H9 (cell line): ENCODE results near the gene PCSK2. TPM values are rescaled to one million over a fixed set of nuclear protein-coding genes. Genes with fewer than 3 reads are reported as not detected.

Experiments
- DNase-seq: peaks from one replicate; pipeline ENCODE4 v3.0.0-alpha.2; 2017
- H2AFZ ChIP-seq: one replicate; pipeline ENCODE4 v1.6.1; 2013; ENCODE audit warnings: mild to moderate bottlenecking, low read length, control low read depth, moderate library complexity
- H2AK5ac ChIP-seq: 2 replicates; pipeline ENCODE4 v1.6.1; 2013; ENCODE audit warnings: low read length, control low read depth, mixed read lengths; ENCODE audit not compliant: insufficient read length
- H2BK120ac ChIP-seq: one replicate; pipeline ENCODE4 v1.6.1; 2013; ENCODE audit warnings: low read depth, mild to moderate bottlenecking, low read length, control low read depth, inconsistent platforms; ENCODE audit not compliant: poor library complexity, severe bottlenecking
- H2BK12ac ChIP-seq: 2 replicates; pipeline ENCODE4 v1.6.1; 2013; ENCODE audit warnings: low read length, control low read depth, mixed read lengths, low read depth; ENCODE audit not compliant: insufficient read length
- H2BK15ac ChIP-seq: 2 replicates; pipeline ENCODE4 v1.6.1; 2013; ENCODE audit warnings: low read depth, low read length, control low read depth
- H2BK20ac ChIP-seq: one replicate; pipeline ENCODE4 v1.6.1; 2013; ENCODE audit warnings: low read depth, mild to moderate bottlenecking, low read length, control low read depth, inconsistent platforms; ENCODE audit not compliant: poor library complexity, severe bottlenecking
- H2BK5ac ChIP-seq: 2 replicates; pipeline ENCODE4 v1.6.1; 2013; ENCODE audit warnings: low read length, control low read depth, mixed read lengths; ENCODE audit not compliant: insufficient read length
- H3K14ac ChIP-seq: 2 replicates; pipeline ENCODE4 v1.6.1; 2013; ENCODE audit warnings: low read length, control low read depth; ENCODE audit not compliant: insufficient read depth
- H3K18ac ChIP-seq: 2 replicates; pipeline ENCODE4 v1.6.1; 2013; ENCODE audit warnings: low read depth, mild to moderate bottlenecking, mixed read lengths, low read length, control low read depth; ENCODE audit not compliant: insufficient read length
- H3K23ac ChIP-seq: 2 replicates; pipeline ENCODE4 v1.6.1; 2013; ENCODE audit warnings: low read length, control low read depth, mixed read lengths, low read depth; ENCODE audit not compliant: insufficient read length
- H3K23me2 ChIP-seq: 2 replicates; pipeline ENCODE4 v1.6.1; 2013; ENCODE audit warnings: low read depth, mild to moderate bottlenecking, mixed read lengths, low read length, control low read depth; ENCODE audit not compliant: insufficient read length, poor library complexity, severe bottlenecking
- H3K27ac ChIP-seq: 2 replicates; pipeline ENCODE4 v1.5.1; 2013; ENCODE audit warnings: low read length, control low read depth, mixed read lengths, low read depth; ENCODE audit not compliant: insufficient read length
- H3K27me3 ChIP-seq: 2 replicates; pipeline ENCODE4 v1.6.1; 2013; ENCODE audit warnings: low read length, control low read depth, inconsistent platforms; ENCODE audit not compliant: insufficient read depth
- H3K4ac ChIP-seq: 2 replicates; pipeline ENCODE4 v1.6.1; 2013; ENCODE audit warnings: low read depth, mild to moderate bottlenecking, control low read depth, inconsistent platforms, low read length, moderate library complexity
- H3K4me1 ChIP-seq: 2 replicates; pipeline ENCODE4 v1.6.1; 2013; ENCODE audit warnings: low read length, control low read depth, inconsistent platforms; ENCODE audit not compliant: insufficient read depth
- H3K4me2 ChIP-seq: 2 replicates; pipeline ENCODE4 v1.6.1; 2013; ENCODE audit warnings: low read length, control low read depth, mixed read lengths; ENCODE audit not compliant: insufficient read length, insufficient read depth
- H3K56ac ChIP-seq: 2 replicates; pipeline ENCODE4 v1.6.1; 2013; ENCODE audit warnings: low read depth, mild to moderate bottlenecking, mixed read lengths, low read length, control low read depth; ENCODE audit not compliant: insufficient read length
- H3K79me1 ChIP-seq: 2 replicates; pipeline ENCODE4 v1.6.1; 2013; ENCODE audit warnings: low read depth, mild to moderate bottlenecking, moderate library complexity, low read length, control low read depth, inconsistent platforms; ENCODE audit not compliant: insufficient read depth, poor library complexity, severe bottlenecking
- H3K79me2 ChIP-seq: 2 replicates; pipeline ENCODE4 v1.6.1; 2013; ENCODE audit warnings: low read length, control low read depth, inconsistent platforms; ENCODE audit not compliant: insufficient read depth
- H3K9ac ChIP-seq: 2 replicates; pipeline ENCODE4 v1.6.1; 2013; ENCODE audit warnings: low read length, control low read depth, mixed read lengths; ENCODE audit not compliant: insufficient read length; ENCODE audit errors: extremely low read depth
- H3K9me3 ChIP-seq: one replicate; pipeline ENCODE4 v1.6.1; 2013; ENCODE audit warnings: low read depth, low read length, inconsistent platforms; ENCODE audit not compliant: control insufficient read depth
- H3T11ph ChIP-seq: one replicate; pipeline ENCODE4 v1.6.1; 2013; ENCODE audit warnings: mild to moderate bottlenecking, low read length, control low read depth, inconsistent platforms
- H4K20me1 ChIP-seq: one replicate; pipeline ENCODE4 v1.6.1; 2013; ENCODE audit not compliant: control insufficient read depth, insufficient read length, insufficient read depth
- H4K5ac ChIP-seq: 2 replicates; pipeline ENCODE4 v1.6.1; 2013; ENCODE audit warnings: low read depth, mild to moderate bottlenecking, mixed read lengths, low read length, control low read depth; ENCODE audit not compliant: insufficient read length
- H4K8ac ChIP-seq: replicated peaks from 2 replicates; pipeline ENCODE4 v1.6.1; 2013; ENCODE audit warnings: low read length, control low read depth, mixed read lengths, low read depth; ENCODE audit not compliant: insufficient read length
- H4K91ac ChIP-seq: 2 replicates; pipeline ENCODE4 v1.6.1; 2013; ENCODE audit warnings: low read depth, mild to moderate bottlenecking, moderate library complexity, mixed read lengths, low read length, control low read depth; ENCODE audit not compliant: insufficient read length
- H3K27ac Mint-ChIP-seq, 3 experiments: 2 replicates in 2 of 3; 3 replicates in 1 of 3; pipeline ENCODE4 v1.8.0; 2020 to 2021; ENCODE audit warnings: mixed read lengths in 3 of 3, mild to moderate bottlenecking in 1 of 3, moderate library complexity in 1 of 3
- H3K27me3 Mint-ChIP-seq: 2 replicates; pipeline ENCODE4 v1.8.0; 2021; ENCODE audit warnings: low read depth, mild to moderate bottlenecking, moderate library complexity, mixed read lengths
- H3K36me3 Mint-ChIP-seq, 3 experiments: 2 replicates in 2 of 3; 3 replicates in 1 of 3; pipeline ENCODE4 v1.8.0; 2020 to 2021; ENCODE audit warnings: low read depth in 3 of 3, mixed read lengths in 3 of 3; ENCODE audit not compliant: insufficient read depth in 1 of 3
- H3K4me1 Mint-ChIP-seq, 2 experiments: 2 replicates each; pipeline ENCODE4 v1.8.0; 2020; ENCODE audit warnings: mixed read lengths in 2 of 2
- H3K4me3 Mint-ChIP-seq, 2 experiments: 2 replicates in 1 of 2; 3 replicates in 1 of 2; pipeline ENCODE4 v1.8.0; 2020 to 2021; ENCODE audit warnings: mild to moderate bottlenecking in 2 of 2, mixed read lengths in 2 of 2, moderate library complexity in 1 of 2
- H3K9me3 Mint-ChIP-seq, 2 experiments: 2 replicates in 1 of 2; 3 replicates in 1 of 2; pipeline ENCODE4 v1.8.0; 2020; ENCODE audit warnings: mild to moderate bottlenecking in 2 of 2, mixed read lengths in 2 of 2, moderate library complexity in 1 of 2
- CTCF ChIP-seq: fragments of 200-600 bp; sonication (generic); conservative IDR thresholded peaks from 3 replicates; pipeline ENCODE4 v1.8.0; 2021; ENCODE audit warnings: antibody characterized with exemption, mild to moderate bottlenecking
- WGBS: extraction: QIAGEN DNeasy Blood & Tissue Kit; methylation state at CpG from one replicate; pipeline ENCODE4 v1.1.7; 2013; ENCODE audit warnings: missing lambda C conversion rate, low lambda C conversion rate, mixed read lengths; ENCODE audit not compliant: insufficient read length; ENCODE audit errors: extremely low coverage; 5-methylcytosine and 5-hydroxymethylcytosine counted together
- total RNA-seq: library from RNA; stranded (reverse); gene quantifications from 2 replicates; pipeline ENCODE4 v1.2.1, GENCODE V29; 2021

PCSK2 gene
- total RNA-seq, 1 experiment from 2014 or later = 2.8 TPM

- Histone ChIP-seq H3K23ac (no peak overlapping the region), H3K23me2 (no peaks in the 10 kb centered on the region), H4K91ac (no peak overlapping the region), H2BK20ac (no peak overlapping the region), H3K4ac (no peak overlapping the region), H2BK5ac (no peak overlapping the region), H3K14ac (no peak overlapping the region), H3K56ac (no peak overlapping the region), H4K8ac (no peak overlapping the region), H2BK15ac (no peak overlapping the region), H3K9ac (no peak overlapping the region), H2AK5ac (no peak overlapping the region), H3K27ac (no peak overlapping the region), H2AFZ (no peak overlapping the region), H3K79me2 (no peaks in the 10 kb centered on the region), H3T11ph (no peak overlapping the region), H3K79me1 (no peaks in the 10 kb centered on the region), H2BK120ac (no peak overlapping the region), H4K5ac (no peak overlapping the region), H3K9me3 (no peaks in the 10 kb centered on the region), H3K18ac (no peak overlapping the region), H3K27me3 (no peaks in the 10 kb centered on the region), H2BK12ac (no peak overlapping the region), H3K4me2 (no peak overlapping the region), H4K20me1 (no peaks in the 10 kb centered on the region), H3K4me1 (no peaks in the 10 kb centered on the region)
- Mint-ChIP-seq H3K36me3 (no peaks in the 10 kb centered on the region; a peak in 1 of 7 replicates), H3K9me3 (peaks cover 0 to 2% of the 10 kb centered on the region in 2 experiments; a peak in 1 of 5 replicates), H3K27ac (no peak overlapping the region), H3K27me3 (no peaks in the 10 kb centered on the region; the same call in 1 of the 2 replicates), H3K4me3 (no peak overlapping the region), H3K4me1 (no peaks in the 10 kb centered on the region)
- DNase-seq = no peak
- no CpG with 5 or more reads among the region's 2 CpGs for WGBS
- no peak for TF ChIP-seq CTCF
Observed at GRCh38 chr20:17210983-17211382, 15.9 kb upstream of the PCSK2 start.
